ENCODE data around the gene RERE. TPM values are rescaled to one million over a fixed set of nuclear protein-coding genes. Genes with fewer than 3 reads are reported as not detected.

RERE gene
- total RNA-seq, 1 donor from 2014 or later, result 215 TPM

- DNase-seq (ENCODE audit: low spot score), result no peak
These were observed 239.1 kb downstream of the RERE start for GRCh38 chr1:8578132-8578877.

- DNase-seq (ENCODE audit: low spot score), result no peak
These were observed 242.5 kb downstream of the RERE start for GRCh38 chr1:8574985-8575384.

GRCh38 chr1:8572106-8572505 lies 245.3 kb downstream of the RERE start:
- DNase-seq (ENCODE audit: low spot score), result no peak

- DNase-seq (ENCODE audit: low spot score), result no peak
These were observed 246.0 kb downstream of the RERE start for GRCh38 chr1:8571200-8571984.

- DNase-seq (ENCODE audit: low spot score), result no peak
These were observed 247.0 kb downstream of the RERE start for GRCh38 chr1:8570465-8570864.

- no peak for DNase-seq (ENCODE audit: low spot score)
These were observed 248.2 kb downstream of the RERE start for GRCh38 chr1:8569242-8569641.

- DNase-seq (ENCODE audit: low spot score), result no peak
These were observed 248.6 kb downstream of the RERE start for GRCh38 chr1:8568837-8569236.

GRCh38 chr1:8567146-8567545 lies 250.3 kb downstream of the RERE start:
- DNase-seq (ENCODE audit: low spot score), result no peak

GRCh38 chr1:8565802-8566201 lies 251.6 kb downstream of the RERE start:
- DNase-seq (ENCODE audit: low spot score), result no peak

- no peak for DNase-seq (ENCODE audit: low spot score)
These were observed 253.4 kb downstream of the RERE start for GRCh38 chr1:8563944-8564537.

- no peak for DNase-seq (ENCODE audit: low spot score)
These were observed 254.3 kb downstream of the RERE start for GRCh38 chr1:8562881-8563865.

- no peak for DNase-seq (ENCODE audit: low spot score)
These were observed 255.2 kb downstream of the RERE start for GRCh38 chr1:8562222-8562621.

- no peak for DNase-seq (ENCODE audit: low spot score)
These were observed 256.6 kb downstream of the RERE start for GRCh38 chr1:8560611-8561544.

- no peak for DNase-seq (ENCODE audit: low spot score)
These were observed 257.4 kb downstream of the RERE start for GRCh38 chr1:8560035-8560434.

GRCh38 chr1:8555582-8555981 lies 261.9 kb downstream of the RERE start:
- no peak for DNase-seq (ENCODE audit: low spot score)

GRCh38 chr1:8554956-8555534 lies 262.4 kb downstream of the RERE start:
- no peak for DNase-seq (ENCODE audit: low spot score)

GRCh38 chr1:8552820-8553397 lies 264.5 kb downstream of the RERE start:
- no peak for DNase-seq (ENCODE audit: low spot score)

- DNase-seq (ENCODE audit: low spot score), result no peak
These were observed 265.6 kb downstream of the RERE start for GRCh38 chr1:8551613-8552489.

- DNase-seq (ENCODE audit: low spot score), result no peak
These were observed 266.4 kb downstream of the RERE start for GRCh38 chr1:8551057-8551456.
